ENCODE data around the gene PHF8.

Gene PHF8

GRCh38 chrX:54044126-54044876, at the start of gene PHF8:
Gene PHF8, minus strand, starts transcription at chrX:54044473. Its CDS starts 1,745 bp downstream, at chrX:54042728.
- DNase-seq (ENCODE audit: low read depth in 2 of 2): peak; percentile 87 to 92

GRCh38 chrX:54093571-54093970, 49.3 kb upstream of the PHF8 start:
- DNase-seq (ENCODE audit: low read depth in 2 of 2): no peak

GRCh38 chrX:54093159-54093558, 48.9 kb upstream of the PHF8 start:
- no peak for DNase-seq (ENCODE audit: low read depth in 2 of 2)

- DNase-seq (ENCODE audit: low read depth in 2 of 2): no peak
Measured at GRCh38 chrX:54090880-54091279, 46.6 kb upstream of the PHF8 start.

- DNase-seq (ENCODE audit: low read depth in 2 of 2): no peak
Measured at GRCh38 chrX:54089191-54089590, 44.9 kb upstream of the PHF8 start.

GRCh38 chrX:54087661-54088060, 43.4 kb upstream of the PHF8 start:
- no peak for DNase-seq (ENCODE audit: low read depth in 2 of 2)

GRCh38 chrX:54085666-54086065, 41.4 kb upstream of the PHF8 start:
- no peak for DNase-seq (ENCODE audit: low read depth in 2 of 2)

GRCh38 chrX:54076903-54077302, 32.6 kb upstream of the PHF8 start:
- no peak for DNase-seq (ENCODE audit: low read depth in 2 of 2)

- DNase-seq (ENCODE audit: low read depth in 2 of 2): no peak
Measured at GRCh38 chrX:54074826-54075225, 30.6 kb upstream of the PHF8 start.

GRCh38 chrX:54067766-54068165, 23.5 kb upstream of the PHF8 start:
- DNase-seq (ENCODE audit: low read depth in 2 of 2): no peak

- DNase-seq (ENCODE audit: low read depth in 2 of 2): no peak
Measured at GRCh38 chrX:54066841-54067240, 22.6 kb upstream of the PHF8 start.

- no peak for DNase-seq (ENCODE audit: low read depth in 2 of 2)
Measured at GRCh38 chrX:54064564-54064963, 20.3 kb upstream of the PHF8 start.

- no peak for DNase-seq (ENCODE audit: low read depth in 2 of 2)
Measured at GRCh38 chrX:54063361-54063760, 19.1 kb upstream of the PHF8 start.

- DNase-seq (ENCODE audit: low read depth in 2 of 2): no peak
Measured at GRCh38 chrX:54049801-54050200, 5.5 kb upstream of the PHF8 start.

GRCh38 chrX:54048412-54048811, 4.1 kb upstream of the PHF8 start:
- DNase-seq (ENCODE audit: low read depth in 2 of 2): no peak

GRCh38 chrX:54045563-54046228, 1.4 kb upstream of the PHF8 start:
- DNase-seq (ENCODE audit: low read depth in 2 of 2): no peak

GRCh38 chrX:54044877-54045338, 635 bp upstream of the PHF8 start:
- no peak for DNase-seq (ENCODE audit: low read depth in 2 of 2)

GRCh38 chrX:54043541-54044125, 640 bp downstream of the PHF8 start:
- DNase-seq (ENCODE audit: low read depth in 2 of 2): peak in 1 of 2 donors; percentile 9

- DNase-seq (ENCODE audit: low read depth in 2 of 2): no peak
Measured at GRCh38 chrX:54043056-54043455, 1.2 kb downstream of the PHF8 start.

- no peak for DNase-seq (ENCODE audit: low read depth in 2 of 2)
Measured at GRCh38 chrX:54042609-54043021, 1.7 kb downstream of the PHF8 start.

- DNase-seq (ENCODE audit: low read depth in 2 of 2): no peak
Measured at GRCh38 chrX:54030329-54030728, 13.9 kb downstream of the PHF8 start.

GRCh38 chrX:54029529-54030143, 14.6 kb downstream of the PHF8 start:
- DNase-seq (ENCODE audit: low read depth in 2 of 2): no peak

All from stimulated activated CD4-positive, alpha-beta T cell treated with anti-CD3 and anti-CD28 coated beads, Interleukin-1b, Interleukin-23, amount 100 ng/mL, for 1 hour (primary cell).